NCI-H146 treated with DMSO at 0.1 percent for 48 hours (cell line): ENCODE results near the gene FREM1.

Source experiments
- DNase-seq: peaks from one replicate; lab custom pipeline; 2025; ENCODE audit not compliant: unreplicated experiment; lab: John Stamatoyannopoulos, UW

The FREM1 gene

GRCh38 chr9:14768405-14769229 lies 141.6 kb downstream of the FREM1 start:
- peak; percentile 54 for DNase-seq

DNA sequence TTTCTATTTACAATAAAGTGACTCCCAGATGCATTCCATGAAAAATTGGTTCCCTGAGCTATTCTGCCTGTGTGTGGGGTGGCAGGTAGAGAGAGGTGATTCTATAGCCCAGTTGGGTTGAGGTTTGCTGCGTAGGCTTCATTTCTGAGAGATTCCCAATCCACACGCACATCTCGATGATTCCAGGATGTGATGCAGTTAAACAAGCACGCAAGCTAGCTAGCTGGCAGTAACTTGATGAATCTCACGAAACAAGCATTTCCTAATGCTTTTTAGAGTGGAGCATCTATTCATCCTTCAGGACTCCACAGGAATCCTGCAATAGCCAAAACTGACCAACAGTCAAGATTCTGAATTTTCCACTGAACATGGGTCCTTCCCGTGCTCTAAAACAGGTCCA lies 143.9 kb downstream of the FREM1 start:
- DNase-seq: no peak

- DNase-seq: no peak
These were observed 148.6 kb downstream of the FREM1 start for GRCh38 chr9:14761584-14761983.

DNA sequence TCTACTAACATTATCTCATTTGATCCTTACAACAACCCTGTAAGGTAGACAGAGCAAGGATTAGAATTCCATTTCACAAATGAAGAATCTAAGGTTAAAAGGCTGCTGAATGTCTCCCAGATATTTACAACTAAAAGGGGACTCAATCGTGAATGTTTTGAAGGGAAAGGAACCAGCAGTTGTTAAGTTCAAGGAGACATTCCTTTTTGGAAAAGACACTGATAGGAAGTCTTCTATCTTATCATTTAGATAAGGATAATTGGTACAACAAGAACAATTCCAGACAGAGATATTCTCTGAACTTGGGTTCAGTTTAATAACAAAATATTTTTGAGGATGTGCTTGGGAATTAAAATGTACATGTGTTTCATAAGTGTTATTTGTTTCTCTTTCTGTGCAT lies 150.2 kb downstream of the FREM1 start:
- no peak for DNase-seq

GRCh38 chr9:14756291-14756690 lies 153.9 kb downstream of the FREM1 start:
- no peak for DNase-seq

DNA sequence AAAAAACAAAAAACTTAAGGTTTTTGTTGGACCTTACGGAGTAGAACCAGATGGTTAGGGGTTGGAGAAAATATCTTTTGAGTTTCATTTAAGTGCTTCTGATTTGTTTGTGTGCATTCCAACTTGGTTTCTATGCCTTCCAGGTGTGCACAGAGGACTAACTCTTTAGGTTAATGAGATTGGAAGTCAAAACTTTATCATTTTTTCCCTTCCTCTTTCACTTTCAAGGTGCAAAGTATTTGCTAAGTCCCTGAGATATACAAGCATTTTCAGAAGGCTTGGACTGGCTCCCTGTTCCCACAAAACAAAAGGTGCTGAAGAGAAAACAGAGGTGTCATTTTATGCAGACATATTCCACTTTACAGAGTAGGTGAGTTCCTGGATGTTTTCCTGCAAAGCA lies 157.4 kb downstream of the FREM1 start:
- DNase-seq: no peak

- no peak for DNase-seq
These were observed 158.0 kb downstream of the FREM1 start for GRCh38 chr9:14752271-14752670.

- no peak for DNase-seq
These were observed 159.4 kb downstream of the FREM1 start for GRCh38 chr9:14750821-14751220.

- no peak for DNase-seq
These were observed 160.5 kb downstream of the FREM1 start for GRCh38 chr9:14749741-14750211.

GRCh38 chr9:14748373-14748772 lies 161.9 kb downstream of the FREM1 start:
- DNase-seq: no peak

- no peak for DNase-seq
These were observed 163.1 kb downstream of the FREM1 start for GRCh38 chr9:14747111-14747510.

- DNase-seq: no peak
These were observed 163.6 kb downstream of the FREM1 start for GRCh38 chr9:14746626-14747025.

- DNase-seq: no peak
These were observed 165.5 kb downstream of the FREM1 start for GRCh38 chr9:14744768-14745167.

DNA sequence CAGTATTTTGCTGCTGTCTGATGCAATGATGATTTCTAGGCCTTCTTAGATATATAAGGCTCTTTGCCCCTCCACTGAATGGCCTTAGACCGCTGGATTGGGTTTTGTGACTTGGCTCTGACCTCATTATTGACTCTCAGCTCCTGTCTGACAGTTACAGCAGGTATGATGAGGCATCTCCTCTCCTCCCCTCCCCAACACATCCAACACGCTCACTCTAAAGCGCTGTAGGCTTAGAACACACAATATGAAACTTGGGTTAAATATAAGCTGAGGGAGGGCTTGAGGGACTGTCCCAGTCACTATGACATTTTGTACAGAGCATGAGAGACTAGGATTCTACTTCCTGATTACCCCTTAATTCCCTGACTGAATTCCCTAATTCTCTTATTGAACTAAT lies 168.9 kb downstream of the FREM1 start:
- DNase-seq: no peak

DNA sequence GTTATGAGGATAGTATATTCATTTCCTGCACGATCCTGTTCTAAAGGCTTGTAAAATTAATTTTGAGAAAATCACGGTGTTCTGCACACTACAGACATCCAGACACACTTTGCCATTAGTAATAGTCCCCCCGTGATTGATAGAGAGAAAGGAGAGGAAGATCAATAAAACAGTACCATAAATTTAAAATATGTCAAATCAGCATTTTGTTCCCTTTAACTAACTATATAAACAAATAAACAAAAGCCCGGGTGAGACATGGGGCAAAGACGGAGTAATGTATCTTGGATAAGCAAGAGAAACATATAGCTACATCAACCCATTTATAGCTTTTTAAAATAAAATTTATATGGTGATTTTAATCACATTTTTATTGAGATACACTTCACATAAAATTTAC lies 177.1 kb downstream of the FREM1 start:
- no peak for DNase-seq

- DNase-seq: no peak
These were observed 178.8 kb downstream of the FREM1 start for GRCh38 chr9:14731294-14731981.

DNA sequence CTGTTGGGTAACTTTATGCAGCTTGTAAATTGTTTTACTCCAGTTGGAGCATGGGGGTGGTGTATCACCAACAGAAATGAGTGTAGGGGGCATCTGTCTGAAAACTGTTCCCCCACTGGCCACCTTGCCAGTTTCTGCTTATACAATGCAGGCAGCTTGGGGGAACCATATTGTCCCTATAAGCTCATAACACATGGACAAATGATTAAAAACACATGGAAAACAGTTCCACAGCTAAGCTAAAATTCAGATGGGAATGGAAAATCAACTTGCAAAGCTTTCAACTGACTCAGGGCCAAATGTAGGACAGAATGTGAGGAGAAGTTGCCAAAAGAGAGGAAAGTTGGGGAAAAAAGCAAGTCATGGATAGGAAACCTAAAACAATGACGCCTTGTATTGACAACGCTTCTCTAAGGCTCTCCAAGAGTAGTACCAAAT lies 179.7 kb downstream of the FREM1 start:
- no peak for DNase-seq

- peak; percentile 32 for DNase-seq
These were observed 186.9 kb downstream of the FREM1 start for GRCh38 chr9:14723301-14723700.

DNA sequence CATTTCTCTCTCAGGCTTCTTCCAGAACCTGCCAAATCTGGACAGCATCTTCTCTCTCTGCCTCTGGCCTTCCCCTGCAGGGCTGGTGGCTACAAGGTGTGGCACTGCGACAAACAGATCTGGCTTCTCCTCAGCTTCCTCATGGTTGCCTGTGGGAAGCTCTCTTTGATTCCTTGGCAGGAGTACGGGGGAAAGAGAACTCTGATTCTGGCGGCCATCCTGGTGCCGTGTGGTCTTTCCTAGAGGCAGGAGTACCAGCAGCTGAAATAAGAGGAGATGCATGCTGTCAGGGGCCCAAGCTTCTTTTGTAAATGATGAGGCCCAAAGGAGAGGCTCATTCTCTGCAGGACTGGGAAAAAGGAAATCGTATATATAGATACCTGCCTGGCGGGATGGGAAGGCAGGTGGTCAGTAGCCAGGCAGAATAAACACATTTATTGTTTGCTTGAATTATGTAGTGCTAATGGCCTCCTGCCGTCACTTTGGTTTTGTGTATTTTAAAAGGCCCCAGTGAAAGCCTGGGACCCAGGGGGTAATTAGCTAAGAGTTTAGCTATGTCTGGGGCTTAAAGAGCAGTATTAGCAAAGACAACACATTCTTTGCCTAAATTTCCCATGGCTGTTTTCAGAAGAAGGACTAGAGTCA lies 187.7 kb downstream of the FREM1 start, which contains the start of gene CER1:
TSS of gene CER1 (minus strand) at position 343 of the 645 bp plus-strand sequence. CDS start at position 282, 61 bp downstream.
- peak; percentile 98 for DNase-seq

GRCh38 chr9:14719231-14719923 lies 190.9 kb downstream of the FREM1 start:
- DNase-seq: no peak

GRCh38 chr9:14715102-14715501 lies 195.1 kb downstream of the FREM1 start:
- DNase-seq: no peak
